Femur (tissue), 1 donor: ENCODE data around the gene ELOVL6.
A peak's percentile ranks its signal among the peaks of the same experiment; 100 is the strongest.
"Not testable (repeated sequence)": the region's sequence is repeated elsewhere in the genome, so short reads cannot be mapped to it uniquely, and the experiment has no call there.

Experiments
- DNase-seq: peaks from one replicate; pipeline ENCODE4 v3.0.0-alpha.2; 2017

Gene ELOVL6

DNA sequence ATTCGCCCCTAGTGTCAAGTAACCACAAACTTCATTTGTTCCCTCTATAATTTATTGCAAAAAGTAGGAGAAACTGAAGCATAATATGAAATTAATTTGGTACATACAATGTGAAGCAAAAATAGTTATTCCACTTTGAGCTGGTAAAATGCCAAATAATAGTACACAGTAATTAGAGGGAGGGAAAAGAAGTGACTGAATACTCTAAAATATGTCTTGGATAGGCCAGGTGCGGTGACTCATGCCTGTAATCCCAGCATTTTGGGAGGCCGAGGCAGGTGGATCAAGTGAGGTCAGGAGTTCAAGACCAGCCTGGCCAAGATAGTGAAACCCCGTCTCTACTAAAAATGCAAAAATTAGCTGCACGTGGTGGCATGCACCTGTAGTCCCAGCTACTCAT is 41.2 kb downstream of the ELOVL6 start:
- DNase-seq, result not testable (repeated sequence)

DNA sequence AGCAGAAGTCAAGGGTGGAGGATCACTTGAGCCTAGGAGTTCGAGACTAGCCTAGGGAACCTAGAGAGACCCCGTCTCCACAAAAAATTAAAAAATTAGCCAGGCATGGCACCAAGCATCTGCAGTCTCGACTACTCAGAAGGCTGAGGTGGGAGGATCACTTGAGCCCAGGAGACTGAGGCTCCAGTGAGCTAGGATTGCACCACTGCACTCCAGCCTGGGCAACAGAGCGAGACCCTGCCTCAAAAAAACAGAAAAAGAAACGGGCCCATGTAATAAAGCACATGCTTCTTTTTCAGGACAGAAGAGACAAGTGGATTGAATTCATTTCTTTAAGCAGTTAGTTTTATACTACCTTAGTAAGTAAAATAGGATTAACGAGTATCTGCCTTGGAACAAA is 42.0 kb downstream of the ELOVL6 start:
- no peak for DNase-seq

DNA sequence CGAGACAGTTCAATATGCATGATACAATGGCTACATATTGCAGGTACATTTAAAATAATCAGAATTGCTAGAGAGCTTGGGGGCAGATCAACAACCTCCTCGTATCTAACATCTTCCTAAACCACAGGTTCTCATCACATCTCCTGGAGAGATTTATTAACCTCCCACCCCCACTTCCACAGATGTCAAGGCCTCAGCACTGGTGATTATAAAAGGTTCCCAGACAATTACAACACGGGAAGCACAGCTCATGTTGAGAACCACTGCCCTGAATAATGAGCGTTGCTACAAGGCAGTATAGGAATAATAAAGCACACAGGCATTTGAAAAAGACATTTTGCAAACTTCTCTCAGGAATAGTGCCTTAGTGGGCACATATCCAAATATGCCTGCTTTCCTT is 42.8 kb downstream of the ELOVL6 start:
- DNase-seq, result no peak

DNA sequence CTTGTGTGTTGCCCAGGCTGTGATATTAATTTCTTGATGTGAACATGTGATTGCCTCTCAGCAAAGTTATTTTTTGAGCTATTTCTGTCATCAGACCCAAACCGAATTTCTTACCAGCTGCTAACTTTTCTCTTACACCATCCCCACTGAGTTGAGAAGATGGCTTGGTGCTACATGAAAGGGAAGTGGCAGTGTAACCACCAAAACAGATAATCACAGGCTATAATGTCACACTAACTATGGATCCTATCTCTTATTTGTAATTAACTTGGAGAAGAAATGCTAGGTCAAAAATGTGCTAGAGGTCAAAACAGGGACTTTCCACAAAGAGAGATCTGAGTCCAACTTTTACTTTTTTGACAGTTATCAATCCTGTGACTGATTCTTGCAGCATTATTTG is 43.8 kb downstream of the ELOVL6 start:
- DNase-seq, result no peak

DNA sequence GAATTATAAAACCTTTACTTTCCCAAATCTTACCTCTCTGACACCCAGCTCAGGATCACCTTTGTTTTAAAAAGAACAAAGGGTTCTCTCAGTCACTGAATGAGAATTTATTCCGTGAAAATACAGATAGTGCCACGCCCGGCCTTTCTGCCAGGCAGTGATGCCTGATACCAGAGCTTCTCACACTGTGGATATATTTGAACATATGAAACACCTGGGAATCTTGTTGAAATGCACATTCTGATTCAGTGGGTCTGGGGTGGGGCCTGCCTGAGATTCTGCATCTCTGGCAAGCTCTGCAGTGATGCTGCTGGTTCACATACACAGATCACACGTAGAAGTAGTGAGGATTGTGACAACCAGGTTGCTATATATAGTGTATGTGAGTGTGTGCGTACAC is 46.0 kb downstream of the ELOVL6 start:
- no peak for DNase-seq

DNA sequence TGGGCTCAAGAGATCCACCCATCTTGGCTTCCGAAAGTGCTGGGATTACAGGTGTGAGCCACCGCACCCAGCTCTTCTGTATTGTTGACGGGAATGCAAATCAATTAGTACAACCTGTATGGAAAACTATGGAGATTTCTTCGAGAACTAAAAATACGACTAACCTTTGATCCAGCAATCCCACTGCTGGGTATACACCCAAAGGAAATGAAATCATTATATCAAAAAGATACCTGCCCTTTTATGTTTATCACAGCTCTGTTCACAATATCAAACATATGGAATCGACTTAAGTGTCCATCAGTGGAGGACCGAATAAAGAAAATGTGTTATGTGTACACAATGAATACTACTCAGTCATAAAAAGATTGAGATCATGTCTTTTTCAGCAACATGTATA is 49.3 kb downstream of the ELOVL6 start:
- DNase-seq, result no peak

DNA sequence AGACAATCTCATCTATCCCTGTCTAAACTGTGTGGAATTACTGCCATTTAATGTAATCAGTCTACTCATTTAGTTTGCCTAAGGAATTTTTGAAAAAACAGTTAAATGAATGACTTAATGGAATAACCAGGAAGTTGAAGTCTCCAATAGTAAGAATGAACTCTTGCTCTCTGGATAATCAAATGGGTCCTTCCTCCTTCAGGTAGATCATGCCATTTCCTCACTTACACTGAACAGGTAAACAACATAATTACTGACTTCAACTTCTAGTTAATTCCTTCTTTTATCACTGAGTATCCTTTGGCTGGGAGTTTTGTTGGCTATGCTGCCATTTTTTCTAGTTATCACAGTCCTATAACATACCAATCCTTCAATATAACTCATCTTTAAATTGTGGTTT is 56.0 kb downstream of the ELOVL6 start:
- DNase-seq, result no peak

DNA sequence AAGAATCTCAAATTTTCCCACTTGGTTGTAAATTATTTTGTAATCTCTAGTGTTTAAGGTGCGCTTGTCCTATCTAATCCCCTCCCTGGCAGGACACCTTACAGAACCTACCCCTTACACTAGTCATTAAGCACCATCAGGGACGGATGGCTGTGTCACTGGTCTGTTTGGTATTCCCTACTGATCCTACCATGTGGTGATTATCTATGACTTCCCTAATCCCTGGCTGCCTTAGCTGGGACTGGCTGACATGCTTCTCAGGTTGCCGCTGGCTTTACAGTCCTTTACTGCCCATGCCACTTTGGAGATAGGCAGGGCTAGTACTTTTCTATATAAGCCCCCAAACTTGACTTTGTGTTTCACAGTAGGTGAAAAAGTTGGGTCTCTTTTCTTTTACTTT is 58.6 kb downstream of the ELOVL6 start:
- DNase-seq, result peak; percentile 15

DNA sequence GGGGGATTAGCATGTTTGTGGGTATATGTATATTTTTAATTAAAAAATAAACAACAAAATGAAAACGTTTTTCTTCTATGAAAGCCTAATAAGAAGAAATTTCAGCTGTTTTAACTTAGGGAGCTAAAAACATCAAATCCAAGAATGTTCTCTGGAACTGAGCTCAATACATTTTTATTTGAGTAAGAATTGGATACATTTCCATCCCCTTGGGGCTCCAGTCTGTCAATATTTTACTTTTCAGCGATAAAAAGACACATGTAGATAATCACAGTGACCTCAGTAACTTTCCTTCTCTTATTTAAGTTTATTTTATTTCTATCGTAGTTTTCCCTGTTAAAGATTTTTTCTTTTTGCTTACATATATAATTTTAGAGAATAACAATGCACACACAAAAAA is 59.3 kb downstream of the ELOVL6 start:
- no peak for DNase-seq

DNA sequence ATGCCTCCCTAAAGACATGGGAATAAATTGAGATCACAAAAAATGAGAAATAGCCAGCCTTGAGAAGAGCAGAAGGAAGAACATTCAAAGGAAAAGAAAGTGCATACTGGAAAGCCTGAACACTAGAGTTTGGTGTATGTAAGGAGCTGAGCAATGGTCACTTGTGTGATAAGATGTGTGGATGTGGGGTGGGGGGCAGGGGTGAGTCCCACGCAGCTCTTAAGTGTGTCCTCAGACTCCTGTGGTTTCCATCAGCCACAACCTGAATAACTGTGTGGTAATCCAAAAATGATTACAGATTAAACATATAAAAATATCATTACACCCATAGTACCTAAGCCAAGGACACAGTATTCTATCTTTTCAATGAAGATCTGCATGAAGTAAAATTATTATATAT is 59.9 kb downstream of the ELOVL6 start:
- DNase-seq, result no peak

DNA sequence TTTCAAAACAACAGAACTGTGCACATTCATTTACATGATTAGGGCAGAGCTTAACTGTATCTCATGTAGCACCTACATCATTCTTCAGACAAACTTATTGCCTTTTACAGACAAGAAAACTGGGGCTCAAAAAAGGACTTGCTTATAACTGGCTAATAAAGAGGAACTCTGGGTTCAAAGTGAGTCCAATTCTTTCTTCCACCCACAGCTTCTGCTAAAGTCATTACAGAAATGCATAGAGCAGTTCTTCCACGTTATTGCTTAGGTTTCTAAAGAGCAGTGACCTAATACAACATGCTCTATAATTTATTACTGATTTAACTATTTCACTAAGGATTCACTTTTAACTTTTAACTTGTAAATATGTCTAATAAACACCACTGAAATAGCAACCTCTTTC is 60.6 kb downstream of the ELOVL6 start:
- DNase-seq, result no peak

DNA sequence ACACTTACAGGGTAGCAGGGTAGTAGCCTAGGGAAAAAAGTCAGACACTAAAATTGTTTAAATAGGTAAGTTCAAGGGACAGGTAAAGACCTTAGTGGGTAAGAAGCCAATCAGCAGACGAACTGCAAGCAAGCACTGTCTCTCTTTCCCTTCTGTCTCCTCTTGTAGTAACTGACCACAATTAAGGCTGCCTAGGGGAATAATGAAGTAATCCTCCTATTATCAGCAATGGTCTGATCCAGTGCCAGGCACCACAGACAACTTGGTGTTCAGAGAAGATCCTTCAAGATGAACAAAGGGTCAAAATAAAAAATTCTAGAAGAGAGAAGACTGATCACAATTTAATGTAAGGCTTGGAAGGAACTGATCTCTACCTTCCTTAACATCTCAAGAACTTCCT is 62.9 kb downstream of the ELOVL6 start:
- no peak for DNase-seq

DNA sequence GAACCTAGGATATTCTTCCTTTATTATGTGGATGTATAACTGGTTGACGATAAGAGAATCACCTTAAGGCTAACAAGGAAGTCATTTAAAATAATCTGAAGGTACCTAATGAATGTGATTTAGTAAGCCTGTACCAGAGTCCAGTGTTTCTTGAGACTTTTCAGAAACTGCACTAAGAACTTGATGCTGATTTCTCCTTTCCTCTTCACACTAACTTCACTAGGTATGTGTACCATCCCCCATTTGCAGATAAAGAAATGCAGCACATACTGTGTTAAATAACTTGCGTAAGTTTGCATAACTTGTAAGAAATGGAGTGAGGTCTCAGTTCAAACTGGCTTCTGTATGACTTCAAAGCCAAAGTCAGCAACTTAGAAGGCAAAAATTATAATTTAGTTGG is 63.3 kb downstream of the ELOVL6 start:
- no peak for DNase-seq

DNA sequence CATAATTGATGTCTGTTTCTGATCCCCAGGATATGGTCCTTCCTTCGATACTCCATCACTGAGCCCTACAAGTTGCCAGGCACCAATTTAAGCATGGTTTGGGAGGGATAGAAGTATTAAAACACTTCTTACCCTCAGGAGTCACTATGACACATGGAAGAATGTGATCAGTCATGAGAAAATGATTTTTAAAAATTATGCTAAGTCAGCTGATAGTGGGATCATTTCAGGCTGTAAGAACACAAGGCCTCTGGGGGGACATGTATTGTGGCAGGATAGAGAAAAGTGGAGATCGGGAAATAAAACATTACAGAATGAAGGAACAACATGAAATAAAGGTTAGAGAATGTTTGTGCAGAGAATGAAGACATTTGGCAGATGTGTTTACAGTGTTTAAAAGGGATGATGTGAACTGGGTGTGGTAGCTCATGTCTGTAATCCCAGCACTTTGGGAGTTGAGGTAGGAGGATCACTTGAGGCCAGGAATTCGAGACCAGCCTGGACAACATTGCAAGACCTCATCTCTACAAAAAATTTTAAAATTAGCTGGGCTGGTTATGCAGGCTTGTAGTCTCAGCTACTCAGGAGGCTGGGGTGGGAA is 64.0 kb downstream of the ELOVL6 start:
- no peak for DNase-seq

DNA sequence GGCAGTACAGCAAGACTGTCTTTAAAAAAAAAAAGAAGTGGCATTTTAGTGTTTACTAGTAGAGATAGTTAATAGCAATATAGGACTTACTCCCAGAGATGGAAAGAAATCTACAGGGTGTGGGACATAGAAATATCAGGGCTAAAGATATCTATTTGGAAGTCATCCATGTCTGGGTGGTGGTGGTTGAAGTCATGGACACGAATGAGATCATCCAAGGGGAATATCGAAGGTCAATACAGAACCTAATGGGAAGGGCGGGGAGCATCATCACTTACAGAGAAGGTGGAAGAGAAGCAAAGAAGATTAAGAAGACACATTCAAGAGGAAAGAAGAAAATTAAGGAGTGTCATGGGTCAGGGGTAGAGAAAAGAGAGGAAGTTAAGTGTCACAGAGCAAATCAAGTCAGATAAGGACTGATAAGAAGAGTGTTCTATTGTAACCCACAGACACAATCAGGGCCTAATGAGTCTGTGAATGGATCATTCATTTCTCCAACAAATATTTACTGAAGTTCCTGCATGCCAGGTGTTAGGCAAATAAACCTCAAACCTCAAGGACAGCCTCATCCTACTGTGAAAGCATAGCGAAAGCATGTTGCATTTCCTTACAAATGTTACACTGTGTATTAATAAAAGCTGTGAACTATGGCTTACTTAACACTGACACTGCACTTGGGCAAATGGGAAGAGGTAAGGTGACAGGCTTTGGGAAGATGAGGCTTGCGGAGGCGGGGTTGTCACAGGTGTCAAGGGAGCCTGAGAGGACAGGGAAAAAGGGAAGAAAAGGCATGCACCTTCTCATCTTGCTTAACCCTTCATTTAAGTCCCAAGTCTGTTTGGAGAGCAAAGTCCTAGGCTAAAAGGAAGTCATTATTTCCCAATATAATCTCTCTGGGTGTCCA is 65.3 kb downstream of the ELOVL6 start:
- DNase-seq, result no peak

DNA sequence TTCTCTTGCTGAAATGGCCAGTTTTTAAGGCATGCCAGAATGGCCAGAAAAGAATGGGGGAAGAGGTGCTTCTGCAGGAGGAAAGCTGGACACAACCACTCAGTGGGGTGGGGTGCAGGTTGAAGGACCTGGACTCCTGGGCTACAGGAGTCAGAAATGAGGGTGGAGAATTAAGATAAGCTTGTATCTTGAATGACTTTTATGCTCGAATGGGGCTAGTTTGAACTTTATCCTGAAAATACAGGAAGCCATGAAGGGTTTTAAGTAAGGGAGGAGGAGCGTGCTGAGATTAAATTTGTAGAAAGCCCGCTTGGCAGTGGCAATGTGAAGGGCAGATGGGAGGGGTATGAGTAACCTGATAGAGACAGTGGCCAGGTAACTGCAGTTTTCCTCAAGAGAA is 66.5 kb downstream of the ELOVL6 start:
- DNase-seq, result no peak

DNA sequence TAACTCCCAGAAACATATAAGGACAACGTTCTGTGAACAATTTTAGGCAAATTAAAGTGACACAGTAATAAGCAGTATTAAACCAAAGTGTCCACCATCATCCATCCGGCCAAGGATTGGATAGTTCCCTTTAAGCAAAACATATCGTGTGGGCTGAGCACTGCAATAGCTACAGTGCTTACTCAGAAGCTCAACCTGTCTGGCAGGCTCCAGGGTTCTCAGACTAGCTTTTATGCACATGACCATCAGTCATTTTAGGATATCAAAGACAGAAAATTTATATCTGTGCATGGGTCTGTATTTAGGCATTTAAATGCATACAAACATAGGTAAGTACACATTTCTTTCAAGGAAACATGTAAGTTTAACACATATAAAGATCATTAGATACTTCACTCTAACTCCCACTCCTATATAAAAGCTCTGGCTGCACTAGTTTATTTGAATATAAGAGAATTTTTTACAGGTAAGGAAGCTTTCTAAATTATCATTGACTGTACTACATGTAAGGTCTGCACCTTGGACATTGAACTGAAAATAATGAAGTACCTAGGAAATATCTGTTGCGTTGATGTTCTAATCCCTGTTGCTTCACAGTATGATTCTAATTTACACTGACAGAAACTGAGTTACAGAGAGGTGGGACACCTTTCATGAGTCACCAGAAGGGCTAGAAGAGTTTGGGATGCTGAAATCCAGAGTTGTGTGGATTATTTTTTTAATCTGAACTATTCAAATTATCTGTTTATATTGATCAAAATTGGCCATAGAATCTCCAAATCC is 67.6 kb downstream of the ELOVL6 start:
- DNase-seq, result no peak

DNA sequence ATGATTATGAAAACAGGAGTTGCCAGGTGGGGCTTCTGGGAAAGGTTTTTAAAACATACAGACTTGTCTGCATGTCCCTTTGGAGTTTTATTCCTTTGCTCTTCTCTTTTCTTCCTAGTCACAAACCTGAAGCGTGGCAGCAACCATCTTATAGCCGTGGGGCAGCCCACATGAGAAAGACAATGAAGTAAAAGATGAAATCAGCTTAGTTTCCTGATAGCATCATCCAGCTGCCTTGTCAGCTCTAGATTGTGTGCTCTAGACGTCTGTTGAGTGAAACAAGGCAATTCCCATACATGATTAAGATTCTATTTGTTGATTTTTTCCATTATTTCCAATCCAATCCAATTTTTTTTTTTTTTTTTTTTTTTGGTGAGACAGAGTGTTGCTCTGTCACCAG is 68.9 kb downstream of the ELOVL6 start:
- no peak for DNase-seq

DNA sequence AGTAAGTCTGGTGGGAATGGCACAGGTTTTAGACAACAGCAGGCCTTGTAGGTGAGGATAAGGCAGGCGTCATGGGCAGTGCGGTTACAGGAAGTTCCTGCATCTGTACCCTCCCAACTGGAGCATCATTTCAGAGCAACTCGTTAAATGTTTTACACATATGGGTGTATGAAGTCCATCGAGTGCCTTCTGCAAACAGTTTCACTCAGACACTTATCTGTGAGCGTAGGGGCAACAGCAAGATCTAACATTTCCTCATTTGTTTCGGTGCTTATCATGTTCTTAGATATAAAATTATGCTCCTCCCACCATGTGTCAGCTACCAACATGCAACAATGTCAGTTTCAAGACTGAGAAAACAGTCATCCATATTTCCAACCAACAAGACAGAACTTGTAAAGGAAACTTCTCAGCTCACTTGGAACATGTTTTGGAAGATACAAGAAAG is 69.9 kb downstream of the ELOVL6 start:
- no peak for DNase-seq

DNA sequence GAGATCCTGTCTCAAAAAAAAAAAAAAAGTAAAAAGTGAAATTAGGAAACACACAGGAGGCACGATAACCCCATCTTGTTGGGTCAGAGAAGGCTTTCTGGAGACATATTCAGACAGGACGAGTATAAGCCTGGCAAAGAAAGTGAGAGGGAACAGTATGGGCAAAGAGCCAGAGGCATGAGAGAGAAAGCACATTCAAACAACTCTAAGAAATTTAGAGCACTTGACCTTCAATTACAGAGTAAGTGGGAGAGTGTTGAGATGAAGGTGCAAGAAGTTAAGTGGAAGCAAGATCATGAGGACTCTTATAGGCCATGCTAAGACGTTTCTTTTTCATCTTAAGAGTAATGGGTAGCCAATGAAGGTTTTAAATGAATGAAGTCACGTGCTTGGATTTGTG is 70.4 kb downstream of the ELOVL6 start:
- no peak for DNase-seq

DNA sequence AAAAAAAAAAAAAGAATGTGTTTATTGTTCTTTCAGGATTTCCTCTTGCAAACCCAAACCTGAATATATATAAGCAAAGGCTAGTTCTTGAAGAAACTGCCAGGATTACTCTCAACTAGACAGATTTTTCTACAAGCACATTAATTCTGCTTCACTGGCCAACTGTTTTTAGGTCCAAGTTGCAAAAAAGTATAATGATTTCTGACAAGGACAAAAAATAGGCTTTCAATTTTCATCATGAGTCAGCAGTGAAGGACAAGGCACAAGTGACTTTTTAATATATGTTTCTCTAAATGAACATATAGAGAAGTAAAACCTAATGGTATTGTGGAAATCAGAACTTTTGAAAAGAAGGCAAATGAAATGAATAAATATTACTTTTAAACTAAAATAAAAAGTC is 73.7 kb downstream of the ELOVL6 start:
- DNase-seq, result no peak

DNA sequence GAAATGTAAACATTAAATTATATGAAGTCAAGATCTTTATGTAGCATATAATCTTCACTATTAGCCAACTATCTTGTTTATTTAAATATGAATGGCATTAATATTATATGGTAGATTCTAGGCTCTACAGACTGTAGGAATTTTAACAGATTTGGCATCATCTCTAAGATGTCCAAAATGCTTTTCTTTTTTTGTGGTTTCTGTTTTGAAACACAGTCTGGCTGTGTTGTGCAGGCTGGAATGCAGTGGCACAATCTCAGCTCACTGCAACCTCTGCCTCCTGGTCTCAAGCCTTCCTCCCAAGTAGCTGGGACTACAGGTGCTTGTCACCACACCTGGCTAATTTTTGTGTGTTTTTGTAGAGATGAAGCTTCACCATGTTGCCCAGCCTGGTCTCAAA is 76.2 kb downstream of the ELOVL6 start:
- no peak for DNase-seq

DNA sequence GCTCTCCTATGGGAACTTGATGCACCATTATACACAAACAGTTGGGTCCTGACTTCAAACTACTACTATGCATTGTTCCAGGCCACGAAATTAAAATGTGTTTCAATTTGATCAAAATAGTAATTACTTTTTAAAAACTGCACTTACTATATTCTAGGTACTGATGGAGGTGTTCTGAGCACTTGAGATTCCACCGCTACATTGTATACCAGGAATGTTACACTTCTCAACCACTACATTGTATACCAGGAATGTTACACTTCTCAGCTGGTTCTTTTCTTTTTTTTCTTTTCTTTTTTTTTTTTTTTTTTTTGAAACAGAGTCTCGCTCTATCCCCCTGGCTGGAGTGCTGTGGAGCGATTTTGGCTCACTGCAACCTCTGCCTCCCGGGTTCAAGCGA is 77.9 kb downstream of the ELOVL6 start:
- no peak for DNase-seq

DNA sequence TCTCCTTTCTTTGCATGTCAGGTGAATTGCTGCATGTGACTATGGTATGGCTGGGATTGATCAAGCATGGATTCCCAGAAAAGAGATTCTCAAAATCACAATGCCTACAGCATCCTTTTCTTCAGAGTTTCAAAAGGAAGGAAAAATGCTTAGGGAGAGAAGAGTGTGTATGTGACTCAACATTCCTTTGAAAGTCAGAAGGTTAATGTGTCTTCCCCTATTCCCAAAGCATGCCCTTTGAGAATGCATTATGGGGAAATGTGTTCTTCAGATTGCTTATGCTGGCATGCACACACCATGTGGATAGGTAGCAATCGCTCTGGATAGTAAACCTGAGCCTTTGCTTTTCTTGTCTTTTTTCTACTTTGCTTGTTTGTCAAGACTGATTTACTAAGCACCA is 78.5 kb downstream of the ELOVL6 start:
- no peak for DNase-seq
